OCI-M2 (cell line): Measurements from ENCODE around the gene CENPVL3.
"Not testable (repeated sequence)": the region's sequence is repeated elsewhere in the genome, so short reads cannot be mapped to it uniquely, and the experiment has no call there.

Source experiments
- DNase-seq: peaks from one replicate; lab custom pipeline; 2025; ENCODE audit not compliant: unreplicated experiment; lab: John Stamatoyannopoulos, UW

CENPVL3 gene

GRCh38 chrX:51618241-51619155, at the start of gene CENPVL3:
TSS of gene CENPVL3 (minus strand) at chrX:51618912. CDS start at chrX:51618873, 39 bp downstream.
- DNase-seq: not testable (repeated sequence)

DNA sequence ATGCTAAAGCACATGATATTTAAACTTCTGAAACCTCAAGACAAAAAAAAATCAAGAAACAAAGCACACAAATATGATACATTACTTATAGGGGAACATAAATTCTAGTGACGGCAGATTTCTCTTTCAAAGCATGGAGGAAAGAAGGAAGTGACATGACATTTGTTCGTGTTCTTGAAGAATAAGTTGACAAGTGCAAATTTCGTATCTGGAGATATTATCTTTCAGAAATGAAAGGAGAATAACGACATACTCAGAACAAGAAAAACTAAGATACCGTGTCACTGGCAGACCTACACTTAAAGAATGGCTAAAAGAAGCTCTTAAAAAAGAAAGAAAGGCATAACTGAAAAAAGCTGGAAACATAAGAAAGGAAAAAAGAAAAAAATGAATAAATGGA, 47.3 kb upstream of the CENPVL3 start:
- DNase-seq: no peak

DNA sequence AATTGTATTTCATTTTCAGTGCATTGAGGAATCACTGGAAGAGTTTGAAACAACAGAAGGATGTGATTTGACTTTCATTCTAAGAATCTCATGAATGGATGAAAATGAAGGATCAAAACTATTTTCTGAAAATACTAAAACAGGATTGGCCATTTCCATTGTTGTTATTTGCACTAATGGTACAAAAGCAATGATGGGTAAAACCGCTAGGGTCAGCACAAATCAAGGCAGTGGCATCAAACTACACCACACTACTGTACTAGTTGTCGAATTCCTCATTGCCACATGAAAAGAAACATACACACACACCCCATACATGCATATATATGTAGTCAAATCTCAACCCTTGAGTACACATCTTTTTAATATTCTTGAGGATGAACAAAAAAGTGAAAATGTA, 24.7 kb upstream of the CENPVL3 start:
- DNase-seq: no peak

DNA sequence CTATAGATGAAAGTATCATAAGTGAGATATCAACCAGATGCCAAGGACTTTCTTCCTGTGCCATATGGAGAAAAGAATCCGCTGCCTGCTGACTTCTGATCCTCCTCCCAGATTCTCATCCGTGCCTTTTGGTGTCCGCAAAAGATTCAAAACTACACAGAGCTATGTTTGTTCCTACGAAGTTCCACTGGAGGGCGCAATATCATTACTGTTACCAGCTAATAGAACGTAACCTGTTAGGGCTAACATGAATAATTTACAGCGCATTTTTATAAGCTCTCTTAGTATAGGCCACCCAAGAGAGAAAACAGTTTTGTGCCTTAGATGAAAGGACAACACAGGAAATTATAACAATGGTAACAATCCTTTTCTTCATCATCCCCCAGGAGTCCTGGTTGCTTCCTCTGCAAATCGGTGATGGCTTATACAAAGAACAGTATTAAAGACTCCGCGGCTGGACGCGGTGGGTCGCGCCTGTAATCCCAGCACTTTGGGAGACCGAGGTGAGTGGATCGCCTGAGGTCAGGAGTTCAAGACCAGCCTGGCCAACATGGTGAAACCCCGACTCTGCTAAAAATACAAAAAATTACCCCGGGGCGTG, 22.8 kb upstream of the CENPVL3 start:
- peak; percentile 4 for DNase-seq

- DNase-seq: not testable (repeated sequence)
Measured at GRCh38 chrX:51636511-51636910, 17.8 kb upstream of the CENPVL3 start.

DNA sequence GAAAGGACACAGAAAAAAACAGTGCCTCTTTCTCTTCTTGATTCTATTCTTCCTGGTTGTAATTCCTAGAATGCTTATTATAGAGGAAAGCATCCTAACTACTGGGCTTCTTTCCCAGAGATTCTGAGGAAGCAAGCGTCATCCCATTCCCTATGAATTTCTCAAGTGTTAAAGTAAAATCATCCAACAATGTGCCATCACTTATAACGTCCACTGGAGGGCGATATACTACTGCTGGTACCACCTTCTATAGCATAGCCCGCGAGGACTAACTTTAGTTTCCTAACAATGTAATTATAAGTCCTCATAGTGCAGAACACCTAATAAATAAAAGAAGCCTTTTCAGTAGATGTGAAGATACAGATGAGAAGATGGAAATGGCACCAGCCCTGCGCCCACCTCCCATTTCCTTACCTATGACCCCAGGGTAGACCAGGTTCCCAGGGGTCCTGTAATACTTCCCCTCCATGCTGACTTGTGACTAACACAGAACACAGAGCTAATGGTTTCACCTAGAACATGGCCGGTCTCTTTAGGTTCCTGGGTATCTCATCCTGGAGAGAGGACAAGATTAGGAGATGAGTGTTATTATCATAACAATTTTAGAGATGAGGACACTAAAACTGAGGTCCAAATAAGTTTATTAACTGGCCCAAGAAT, 4.2 kb downstream of the CENPVL3 start:
- no peak for DNase-seq

- no peak for DNase-seq
Measured at GRCh38 chrX:51608766-51609165, 9.9 kb downstream of the CENPVL3 start.

- no peak for DNase-seq
Measured at GRCh38 chrX:51608126-51608525, 10.6 kb downstream of the CENPVL3 start.

DNA sequence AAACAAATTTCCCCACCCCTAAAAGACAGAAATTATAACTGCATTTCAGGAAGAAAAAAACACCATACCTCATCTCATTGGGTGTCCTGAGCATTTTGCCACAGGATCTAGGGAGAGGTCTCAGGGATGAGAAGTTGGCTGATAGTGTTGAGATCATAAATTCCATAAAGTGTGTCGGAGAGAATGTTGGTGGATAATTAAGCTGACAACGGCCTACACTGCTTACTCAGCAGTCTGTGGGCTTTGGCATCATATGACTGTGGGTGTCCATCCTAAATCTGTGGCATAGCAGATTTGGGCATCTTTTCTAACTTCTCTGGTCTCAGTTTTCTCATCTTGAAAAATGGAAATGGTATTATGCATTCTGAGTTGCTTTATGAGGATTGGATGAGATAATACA, 12.3 kb downstream of the CENPVL3 start:
- no peak for DNase-seq

DNA sequence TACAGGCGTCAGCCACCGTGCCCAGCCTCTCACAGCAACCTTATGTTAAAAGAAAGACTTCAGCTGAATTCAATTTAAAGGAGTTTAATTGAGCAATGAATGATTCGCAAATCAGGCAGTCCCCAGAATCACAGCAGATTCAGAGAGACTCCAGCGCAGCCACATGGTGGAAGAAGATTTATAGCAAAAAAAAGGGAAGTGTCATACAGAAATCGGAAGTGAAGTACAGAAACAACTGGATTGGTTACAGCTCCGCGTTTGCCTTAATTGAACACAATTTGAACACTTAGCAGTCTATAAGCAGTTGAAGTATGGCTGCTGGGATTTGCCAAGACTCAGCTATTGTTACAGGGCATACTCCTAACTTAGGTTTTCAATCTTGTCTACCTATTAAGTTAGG, 19.8 kb downstream of the CENPVL3 start:
- DNase-seq: no peak

DNA sequence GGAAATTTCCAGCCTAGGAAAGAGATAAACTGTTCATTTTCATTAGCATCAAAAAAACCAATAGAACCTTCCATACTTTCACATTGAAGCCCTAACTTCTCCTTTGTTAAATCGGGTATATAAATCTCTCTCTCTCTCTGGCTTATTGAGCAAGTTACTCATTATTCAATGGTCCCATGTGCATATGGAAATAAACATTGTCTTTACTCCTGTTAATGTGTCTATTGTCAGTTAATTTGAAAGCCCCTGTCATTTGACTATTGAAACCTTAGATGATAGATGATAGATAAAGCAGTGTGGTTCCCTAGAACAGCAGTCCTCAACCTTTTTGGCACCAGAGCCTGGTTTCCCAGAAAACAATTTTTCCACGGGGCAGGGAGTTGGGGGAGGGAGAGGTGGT, 46.8 kb downstream of the CENPVL3 start:
- no peak for DNase-seq

DNA sequence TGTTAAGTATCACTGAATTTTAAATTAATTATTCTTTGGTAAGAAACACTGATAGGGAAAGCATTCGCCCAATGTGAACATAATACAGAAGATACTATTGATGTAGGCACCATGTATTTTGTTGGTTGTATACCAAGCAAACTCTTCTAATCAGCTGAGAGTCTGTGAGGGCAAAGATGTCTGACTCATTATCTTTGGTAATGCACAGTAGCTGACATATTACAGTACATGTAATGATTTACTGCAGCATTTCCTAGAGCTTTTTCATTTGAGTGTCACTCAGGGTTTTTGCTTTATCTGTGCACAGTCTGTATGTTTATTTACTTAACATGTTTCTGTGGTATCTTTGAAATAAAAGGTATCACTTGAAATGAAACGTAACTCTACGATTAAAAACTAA, 49.2 kb downstream of the CENPVL3 start:
- DNase-seq: no peak

DNA sequence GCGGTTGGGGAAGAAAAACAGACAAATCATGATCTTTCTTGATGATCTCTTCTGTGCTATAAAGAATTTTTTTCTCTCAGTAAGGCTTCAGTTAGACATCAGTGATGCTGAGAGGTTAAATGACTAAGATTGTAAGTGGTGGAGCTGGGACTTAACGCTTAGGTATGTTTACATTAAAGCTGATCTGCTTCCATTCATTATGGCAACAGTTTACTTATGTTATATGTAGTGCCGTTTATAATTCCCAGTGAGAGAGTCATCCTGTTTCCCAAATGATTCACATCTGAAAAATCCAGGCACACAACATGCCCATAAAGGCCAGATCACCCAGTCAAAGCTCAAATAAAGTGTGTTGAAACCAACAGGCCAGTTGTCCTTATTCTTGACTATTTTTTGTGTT, 50.1 kb downstream of the CENPVL3 start:
- DNase-seq: no peak
